Body of pancreas (tissue), 4 donors: ENCODE results near the gene SP9. TPM values are rescaled to one million over a fixed set of nuclear protein-coding genes. Genes with fewer than 3 reads are reported as not detected.

Source experiments
- ATAC-seq: fragments of 150-250 bp; one replicate; pipeline ENCODE4 v1.9.1; 2016
- DNase-seq, 4 donors: peaks; one replicate each; pipeline ENCODE4 v3.0.0-alpha.2; 2019
- H3K27ac ChIP-seq, 4 donors: fragments of 200-600 bp; sonication (generic); 1 replicate in 3 of 4; 2 replicates in 1 of 4; pipeline versions ENCODE4 v1.5.1 to v1.6.1; 2016 to 2019; ENCODE audit warnings: mild to moderate bottlenecking in 1 of 4, mixed read lengths in 1 of 4, moderate library complexity in 1 of 4
- H3K27me3 ChIP-seq, 2 donors: fragments of 200-600 bp; sonication (generic); one replicate each; pipeline ENCODE4 v1.6.0; 2016; ENCODE audit warnings: mild to moderate bottlenecking in 1 of 2
- H3K36me3 ChIP-seq, 2 donors: fragments of 200-600 bp; sonication (generic); replicated peaks in 1 of 2; 2 replicates each; pipeline ENCODE4 v1.5.1; 2016; ENCODE audit warnings: low read depth in 2 of 2; ENCODE audit not compliant: insufficient read depth in 1 of 2
- H3K4me1 ChIP-seq: fragments of 200-600 bp; sonication (generic); one replicate; pipeline ENCODE4 v1.6.0; 2016
- H3K4me3 ChIP-seq, 2 donors: fragments of 200-600 bp; sonication (generic); 1 replicate in 1 of 2; 2 replicates in 1 of 2; pipeline ENCODE4 v1.5.1; 2016 to 2019
- H3K9me3 ChIP-seq, 3 donors: fragments of 200-600 bp; sonication (generic); 1 replicate in 2 of 3; 2 replicates in 1 of 3; pipeline ENCODE4 v1.5.1; 2016
- CTCF ChIP-seq, 7 experiments: fragments of 450-650 bp in 4 of 7; fragments of 200-600 bp in 3 of 7; sonication (generic) in 3 of 7; IDR thresholded peaks; one replicate each; pipeline ENCODE4 v1.5.1; 2016 to 2019; ENCODE audit warnings: antibody characterized with exemption in 7 of 7
- POLR2A ChIP-seq, 3 donors: fragments of 450-650 bp; IDR thresholded peaks; one replicate each; pipeline ENCODE4 v1.6.1; 2016; ENCODE audit warnings: antibody characterized with exemption in 3 of 3, mild to moderate bottlenecking in 2 of 3
- WGBS, 2 donors: methylation state at CpG; one replicate each; pipeline ENCODE4 v1.1.5; 2017; 5-methylcytosine and 5-hydroxymethylcytosine counted together
- intact Hi-C: fragments of 100-400 bp; cut with DNase I; formaldehyde crosslinking; loops from one replicate; pipeline ENCODE4 v1.15.1; 2023
- total RNA-seq, 2 donors: library from RNA; depleted of rRNA; stranded (reverse); fragments of >200 nt; gene quantifications; one replicate each; pipeline ENCODE4 v1.1.0, GENCODE V29; 2016

Gene SP9
- not detected for total RNA-seq

- Histone ChIP-seq H3K27ac (no peak within 1 kb of the TSS), H3K27me3 (peaks cover 3 to 89% of the 10 kb centered on the region in 2 donors), H3K4me1 (peaks cover 40% of the 10 kb centered on the region), H3K4me3 (no peak within 1 kb of the TSS), H3K9me3 (no peaks in the 10 kb centered on the region), H3K36me3 (no peaks in the 10 kb centered on the region)
- WGBS, 2 donors, result 6 to 11% methylated on average over 10 to 44 of the region's 44 CpGs
- TF ChIP-seq CTCF (IDR thresholded peaks at IDR 0.05) (no peak), POLR2A (IDR thresholded peaks at IDR 0.05) (no peak)
- DNase-seq (no peak), ATAC-seq (no peak)
- intact Hi-C loops, result no loop called here
These were observed at the start of gene SP9 for GRCh38 chr2:174334781-174335251. Gene SP9 (plus strand): TSS chr2:174334954. CDS start chr2:174335093, 139 bp downstream.

GRCh38 chr2:174286172-174286571 is 48.6 kb upstream of the SP9 start:
- H3K4me1 ChIP-seq, result no peaks in the 10 kb centered on the region
- DNase-seq (no peak), ATAC-seq (no peak)
- no peaks in the 10 kb centered on the region for H3K9me3 ChIP-seq
- H3K4me3 ChIP-seq, result no peak overlapping the region
- intact Hi-C loops, result no loop called here
- no peaks in the 10 kb centered on the region for H3K36me3 ChIP-seq
- WGBS, 2 donors, result 96 to 97% methylated on average over 2 of the region's 2 CpGs
- TF ChIP-seq CTCF (IDR thresholded peaks at IDR 0.05), result no peak
- TF ChIP-seq POLR2A (IDR thresholded peaks at IDR 0.05), result no peak
- no peaks in the 10 kb centered on the region for H3K27me3 ChIP-seq
- no peak overlapping the region for H3K27ac ChIP-seq

GRCh38 chr2:174292908-174293307 is 41.8 kb upstream of the SP9 start:
- WGBS, 2 donors, result 88 to 93% methylated on average over 1 of the region's 1 CpG
- H3K4me1 ChIP-seq, result no peaks in the 10 kb centered on the region
- intact Hi-C loops, result no loop called here
- DNase-seq (no peak), ATAC-seq (no peak)
- H3K36me3 ChIP-seq, result no peaks in the 10 kb centered on the region
- TF ChIP-seq POLR2A (IDR thresholded peaks at IDR 0.05) (no peak), CTCF (IDR thresholded peaks at IDR 0.05) (no peak)
- H3K4me3 ChIP-seq, result no peak overlapping the region
- H3K9me3 ChIP-seq, result no peaks in the 10 kb centered on the region
- no peaks in the 10 kb centered on the region for H3K27me3 ChIP-seq
- H3K27ac ChIP-seq, result no peak overlapping the region

GRCh38 chr2:174300114-174300513 is 34.6 kb upstream of the SP9 start:
- WGBS, 2 donors, result 63 to 84% methylated on average over 3 of the region's 3 CpGs

More at GRCh38 chr2:174300114-174300513, 34.6 kb upstream of the SP9 start:
- Histone ChIP-seq H3K9me3 (no peaks in the 10 kb centered on the region), H3K4me3 (no peak overlapping the region), H3K27me3 (no peaks in the 10 kb centered on the region), H3K27ac (no peak overlapping the region), H3K4me1 (no peaks in the 10 kb centered on the region), H3K36me3 (no peaks in the 10 kb centered on the region)
- intact Hi-C loops, result no loop called here
- no peak for DNase-seq
- ATAC-seq, result no peak
- TF ChIP-seq POLR2A (IDR thresholded peaks at IDR 0.05), result no peak
- TF ChIP-seq CTCF (IDR thresholded peaks at IDR 0.05), result no peak
